Right lobe of liver (tissue), 4 donors: ENCODE measurements around the gene SERP2.

Experiments
- CTCF ChIP-seq, 4 donors: fragments of 200-600 bp in 3 of 4; fragments of 450-650 bp in 1 of 4; IDR thresholded peaks; one replicate each; pipeline versions ENCODE4 v1.5.1 to v1.8.0; 2016 to 2022; ENCODE audit warnings: antibody characterized with exemption in 4 of 4, mild to moderate bottlenecking in 2 of 4
- POLR2A ChIP-seq: fragments of 450-650 bp; IDR thresholded peaks from one replicate; pipeline ENCODE4 v1.6.1; 2017; ENCODE audit warnings: antibody characterized with exemption, mild to moderate bottlenecking
- donor health status: DM: no; HTN: no; CAD: no.
- donor health status: DM: no; HTN: no; CAD: no.
- donor health status: DM: no; HTN: yes; CAD: no.

GRCh38 chr13:44425041-44425814 lies 51.6 kb downstream of the SERP2 start:
- no peak for TF ChIP-seq CTCF (IDR thresholded peaks at IDR 0.05)
- no peak for TF ChIP-seq POLR2A
